Chondrocyte (in vitro differentiated cells): ENCODE data around the gene PREX1. TPM values are rescaled to one million over a fixed set of nuclear protein-coding genes. Genes with fewer than 3 reads are reported as not detected.

Source experiments
- DNase-seq: peaks from one replicate; pipeline ENCODE4 v3.0.0; 2021; ENCODE audit warnings: mixed read lengths, low spot score
- H3K27ac Mint-ChIP-seq: one replicate; pipeline ENCODE4 v1.8.0; 2021; ENCODE audit warnings: mild to moderate bottlenecking, moderate library complexity, mixed read lengths; ENCODE audit not compliant: unreplicated experiment
- H3K27me3 Mint-ChIP-seq: 2 replicates; pipeline ENCODE4 v1.8.0; 2021; ENCODE audit warnings: low read depth, mixed read lengths
- H3K36me3 Mint-ChIP-seq: 2 replicates; pipeline ENCODE4 v1.8.0; 2021; ENCODE audit warnings: low read depth, mixed read lengths
- H3K4me1 Mint-ChIP-seq: 2 replicates; pipeline ENCODE4 v1.8.0; 2021; ENCODE audit warnings: low read depth, mild to moderate bottlenecking, mixed read lengths
- H3K4me3 Mint-ChIP-seq: one replicate; pipeline ENCODE4 v1.8.0; 2021; ENCODE audit warnings: mild to moderate bottlenecking, moderate library complexity, mixed read lengths; ENCODE audit not compliant: unreplicated experiment
- H3K9me3 Mint-ChIP-seq: 2 replicates; pipeline ENCODE4 v1.8.0; 2021; ENCODE audit warnings: low read depth, mixed read lengths
- total RNA-seq: library from RNA; stranded (reverse); gene quantifications from 3 replicates; pipeline ENCODE4 v1.2.1, GENCODE V29; 2021
- TF ChIP-seq, protein P1 (sequence below): fragments of 200-600 bp; sonication (generic); IDR thresholded peaks from 2 replicates; pipeline ENCODE4 v1.5.0; 2021; ENCODE audit warnings: antibody characterized with exemption, mild to moderate bottlenecking, moderate library complexity

Gene PREX1
- total RNA-seq, 1 donor from 2014 or later = 3.0 TPM

DNA sequence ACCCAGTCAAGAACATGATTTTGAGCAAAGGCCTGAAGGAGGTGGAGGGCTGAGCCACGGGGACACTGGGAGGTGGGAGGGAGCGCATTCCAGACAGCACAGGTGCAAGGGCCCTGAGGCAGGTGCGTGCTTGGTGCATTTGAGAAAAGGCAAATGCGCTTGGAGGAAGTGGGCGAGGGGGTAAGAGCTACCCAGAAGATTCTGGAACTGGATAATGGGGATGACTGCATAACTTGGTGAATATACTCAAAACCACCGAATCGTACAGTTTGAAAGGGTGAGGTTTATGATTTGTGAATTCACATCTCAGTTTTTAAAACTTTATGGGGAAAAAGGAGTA, 9.8 kb downstream of the PREX1 start:
- no peak for DNase-seq
- Mint-ChIP-seq H3K27me3 (peaks cover 3% of the 10 kb centered on the region), H3K9me3 (peaks cover 3% of the 10 kb centered on the region), H3K4me1 (no peaks in the 10 kb centered on the region), H3K27ac (no peak overlapping the region), H3K4me3 (no peak overlapping the region), H3K36me3 (no peaks in the 10 kb centered on the region)
- TF ChIP-seq, protein P1, sequence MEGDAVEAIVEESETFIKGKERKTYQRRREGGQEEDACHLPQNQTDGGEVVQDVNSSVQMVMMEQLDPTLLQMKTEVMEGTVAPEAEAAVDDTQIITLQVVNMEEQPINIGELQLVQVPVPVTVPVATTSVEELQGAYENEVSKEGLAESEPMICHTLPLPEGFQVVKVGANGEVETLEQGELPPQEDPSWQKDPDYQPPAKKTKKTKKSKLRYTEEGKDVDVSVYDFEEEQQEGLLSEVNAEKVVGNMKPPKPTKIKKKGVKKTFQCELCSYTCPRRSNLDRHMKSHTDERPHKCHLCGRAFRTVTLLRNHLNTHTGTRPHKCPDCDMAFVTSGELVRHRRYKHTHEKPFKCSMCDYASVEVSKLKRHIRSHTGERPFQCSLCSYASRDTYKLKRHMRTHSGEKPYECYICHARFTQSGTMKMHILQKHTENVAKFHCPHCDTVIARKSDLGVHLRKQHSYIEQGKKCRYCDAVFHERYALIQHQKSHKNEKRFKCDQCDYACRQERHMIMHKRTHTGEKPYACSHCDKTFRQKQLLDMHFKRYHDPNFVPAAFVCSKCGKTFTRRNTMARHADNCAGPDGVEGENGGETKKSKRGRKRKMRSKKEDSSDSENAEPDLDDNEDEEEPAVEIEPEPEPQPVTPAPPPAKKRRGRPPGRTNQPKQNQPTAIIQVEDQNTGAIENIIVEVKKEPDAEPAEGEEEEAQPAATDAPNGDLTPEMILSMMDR = no peak

DNA sequence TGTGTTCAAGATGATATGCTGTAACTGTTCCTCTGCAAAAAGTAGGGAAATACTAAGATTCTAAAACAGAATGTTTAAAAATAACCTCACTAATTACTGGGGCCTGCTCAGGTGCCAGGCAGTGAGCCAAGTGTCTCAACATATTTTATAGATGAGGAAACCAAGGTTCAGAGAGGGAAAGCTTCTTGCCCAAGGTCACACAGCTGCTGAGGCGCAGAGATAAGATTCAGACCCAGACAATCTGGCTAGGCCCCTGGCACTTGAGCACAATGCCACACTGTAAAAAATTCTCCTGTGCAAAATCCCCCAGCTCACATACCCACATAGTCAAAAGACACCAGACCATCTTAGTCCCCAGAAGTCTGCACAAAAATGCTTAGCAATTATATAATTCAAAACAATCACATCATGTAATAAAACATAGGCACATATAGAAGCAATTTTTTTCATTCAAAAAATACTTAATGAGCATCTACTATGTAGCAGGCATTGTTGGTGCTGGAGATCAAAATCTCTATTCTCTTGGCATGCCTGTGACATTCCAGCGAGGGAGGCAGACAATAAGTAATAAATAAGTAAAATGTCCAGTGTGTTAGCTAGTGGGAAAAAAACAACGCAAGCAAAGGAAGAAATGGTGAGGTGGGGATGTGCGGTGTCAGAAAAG, 10.3 kb downstream of the PREX1 start:
- H3K27ac Mint-ChIP-seq = no peak overlapping the region
- DNase-seq = no peak
- H3K4me1 Mint-ChIP-seq = no peaks in the 10 kb centered on the region
- H3K9me3 Mint-ChIP-seq = peaks cover 3% of the 10 kb centered on the region
- H3K27me3 Mint-ChIP-seq = peaks cover 3% of the 10 kb centered on the region
- no peak overlapping the region for H3K4me3 Mint-ChIP-seq
- TF ChIP-seq, protein P1 = no peak
- H3K36me3 Mint-ChIP-seq = no peaks in the 10 kb centered on the region

DNA sequence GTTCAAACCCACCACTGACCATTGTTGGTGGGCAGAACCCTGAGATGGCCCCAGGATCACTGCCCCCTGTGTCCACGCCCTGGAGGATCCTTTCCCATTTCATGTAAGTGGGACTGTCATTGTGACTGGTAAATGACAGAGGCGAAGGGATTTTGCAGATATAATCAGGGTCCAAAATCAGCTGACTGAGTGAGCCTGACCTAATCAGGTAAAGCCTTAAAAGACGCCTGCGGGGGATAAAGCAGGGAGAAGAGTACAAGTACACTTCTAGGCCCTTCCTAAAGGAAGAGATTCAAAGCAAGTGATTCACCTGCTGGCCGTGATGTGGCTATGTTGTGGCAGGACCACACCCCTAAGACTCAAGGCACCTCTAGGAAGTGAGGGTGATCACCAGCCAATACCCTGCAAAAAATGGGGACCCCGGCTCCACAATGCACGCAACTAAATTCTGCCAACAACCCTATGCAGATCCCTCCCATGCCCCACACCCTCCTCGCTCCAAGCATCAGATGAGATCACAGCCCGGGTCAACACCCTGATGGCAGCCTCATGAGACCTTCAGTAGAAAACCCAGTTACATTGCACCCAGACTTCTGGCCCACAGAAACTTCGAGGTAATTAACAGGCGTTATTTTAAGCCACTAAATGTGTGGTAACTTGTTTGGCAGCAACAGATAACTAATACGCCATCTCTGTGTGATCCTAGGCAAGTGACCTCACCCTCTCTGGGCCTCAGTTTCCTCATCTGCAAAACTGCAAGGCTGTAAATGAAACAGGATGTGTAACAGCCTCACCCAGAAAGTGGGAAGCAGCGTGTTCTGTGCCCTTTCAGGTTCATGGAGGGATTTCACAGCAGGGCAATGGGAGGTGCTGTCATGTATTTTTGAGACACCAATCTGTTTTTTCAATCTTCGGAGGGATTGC, 11.3 kb downstream of the PREX1 start:
- H3K4me1 Mint-ChIP-seq = no peaks in the 10 kb centered on the region
- no peak overlapping the region for H3K4me3 Mint-ChIP-seq
- H3K27ac Mint-ChIP-seq = no peak overlapping the region
- peaks cover 5% of the 10 kb centered on the region for H3K27me3 Mint-ChIP-seq
- TF ChIP-seq, protein P1 = no peak
- no peaks in the 10 kb centered on the region for H3K36me3 Mint-ChIP-seq
- peaks cover 3% of the 10 kb centered on the region for H3K9me3 Mint-ChIP-seq
- no peak for DNase-seq

DNA sequence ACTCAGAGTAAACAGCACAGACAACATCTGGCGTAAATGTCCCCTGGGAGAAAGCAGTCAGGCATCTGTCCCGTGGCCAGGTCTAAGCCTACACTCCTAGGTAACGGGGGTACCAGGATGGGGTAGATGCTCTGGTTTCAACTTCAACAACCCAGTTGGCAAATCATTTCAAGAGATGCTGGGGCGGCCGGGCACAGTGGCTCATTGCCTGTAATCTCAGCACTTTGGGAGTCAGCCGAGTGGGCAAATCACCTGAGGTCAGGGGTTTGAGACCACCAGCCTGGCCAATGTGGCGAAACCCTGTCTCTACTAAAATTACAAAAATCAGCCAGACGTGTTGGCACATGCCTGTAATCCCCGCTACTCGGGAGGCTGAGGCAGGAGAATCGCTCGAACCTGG, 12.3 kb downstream of the PREX1 start:
- Mint-ChIP-seq H3K4me3 (no peak overlapping the region), H3K4me1 (no peaks in the 10 kb centered on the region), H3K27ac (no peak overlapping the region), H3K36me3 (no peaks in the 10 kb centered on the region), H3K27me3 (peaks cover 5% of the 10 kb centered on the region), H3K9me3 (peaks cover 3% of the 10 kb centered on the region)
- TF ChIP-seq, protein P1 = no peak
- no peak for DNase-seq

DNA sequence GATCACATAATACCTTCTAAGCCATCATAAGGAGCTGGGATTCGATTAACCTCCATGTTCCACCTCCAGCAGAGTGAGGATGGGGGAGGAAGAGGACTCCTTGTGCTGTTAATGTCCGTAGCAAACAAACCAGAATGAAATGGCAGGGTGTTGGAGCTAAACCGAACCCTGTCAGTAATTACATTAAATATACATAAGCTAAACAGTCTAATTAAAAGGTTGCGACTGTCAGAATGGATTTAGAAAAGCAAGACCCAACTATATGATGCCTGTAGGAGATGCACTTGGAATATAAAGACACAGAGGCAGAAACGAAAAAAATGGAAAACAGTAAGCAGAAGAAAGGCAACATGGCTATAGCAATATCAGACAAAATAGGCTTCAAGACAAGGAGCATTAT, 13.2 kb downstream of the PREX1 start:
- Mint-ChIP-seq H3K27me3 (peaks cover 5% of the 10 kb centered on the region), H3K36me3 (no peaks in the 10 kb centered on the region), H3K4me1 (no peaks in the 10 kb centered on the region), H3K27ac (peak overlapping the region; percentile 55), H3K9me3 (peaks cover 3% of the 10 kb centered on the region), H3K4me3 (no peak overlapping the region)
- DNase-seq = no peak
- TF ChIP-seq, protein P1 = no peak
